ENCODE data around the gene DOC2A. TPM values are rescaled to one million over a fixed set of nuclear protein-coding genes. Genes with fewer than 3 reads are reported as not detected.
A peak's percentile ranks its signal among the peaks of the same experiment; 100 is the strongest.

DOC2A gene
- total and polyA plus RNA-seq, 4 donors, result 0.09 to 0.22 (median 0.17) TPM; not detected in 1

GRCh38 chr16:29999605-30000004 lies 11.2 kb downstream of the DOC2A start:
- no peaks in the 10 kb centered on the region for H3K27me3 ChIP-seq (ENCODE audit: control insufficient read depth in 4 of 4, insufficient read depth in 4 of 4, low read length in 3 of 4)
- H3K9ac ChIP-seq (ENCODE audit: low read depth in 1 of 2, low read length in 2 of 2), result no peak overlapping the region
- TF ChIP-seq, protein P1, sequence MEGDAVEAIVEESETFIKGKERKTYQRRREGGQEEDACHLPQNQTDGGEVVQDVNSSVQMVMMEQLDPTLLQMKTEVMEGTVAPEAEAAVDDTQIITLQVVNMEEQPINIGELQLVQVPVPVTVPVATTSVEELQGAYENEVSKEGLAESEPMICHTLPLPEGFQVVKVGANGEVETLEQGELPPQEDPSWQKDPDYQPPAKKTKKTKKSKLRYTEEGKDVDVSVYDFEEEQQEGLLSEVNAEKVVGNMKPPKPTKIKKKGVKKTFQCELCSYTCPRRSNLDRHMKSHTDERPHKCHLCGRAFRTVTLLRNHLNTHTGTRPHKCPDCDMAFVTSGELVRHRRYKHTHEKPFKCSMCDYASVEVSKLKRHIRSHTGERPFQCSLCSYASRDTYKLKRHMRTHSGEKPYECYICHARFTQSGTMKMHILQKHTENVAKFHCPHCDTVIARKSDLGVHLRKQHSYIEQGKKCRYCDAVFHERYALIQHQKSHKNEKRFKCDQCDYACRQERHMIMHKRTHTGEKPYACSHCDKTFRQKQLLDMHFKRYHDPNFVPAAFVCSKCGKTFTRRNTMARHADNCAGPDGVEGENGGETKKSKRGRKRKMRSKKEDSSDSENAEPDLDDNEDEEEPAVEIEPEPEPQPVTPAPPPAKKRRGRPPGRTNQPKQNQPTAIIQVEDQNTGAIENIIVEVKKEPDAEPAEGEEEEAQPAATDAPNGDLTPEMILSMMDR (IDR thresholded peaks at IDR 0.05; ENCODE audit: low read depth, low read length, missing input control), result no peak
- TF ChIP-seq TAF1 (conservative IDR thresholded peaks at IDR 0.05) (no peak), NR2F2 (IDR thresholded peaks at IDR 0.05) (no peak), YY1 (IDR thresholded peaks at IDR 0.05) (no peak)
- TF ChIP-seq, protein P2, sequence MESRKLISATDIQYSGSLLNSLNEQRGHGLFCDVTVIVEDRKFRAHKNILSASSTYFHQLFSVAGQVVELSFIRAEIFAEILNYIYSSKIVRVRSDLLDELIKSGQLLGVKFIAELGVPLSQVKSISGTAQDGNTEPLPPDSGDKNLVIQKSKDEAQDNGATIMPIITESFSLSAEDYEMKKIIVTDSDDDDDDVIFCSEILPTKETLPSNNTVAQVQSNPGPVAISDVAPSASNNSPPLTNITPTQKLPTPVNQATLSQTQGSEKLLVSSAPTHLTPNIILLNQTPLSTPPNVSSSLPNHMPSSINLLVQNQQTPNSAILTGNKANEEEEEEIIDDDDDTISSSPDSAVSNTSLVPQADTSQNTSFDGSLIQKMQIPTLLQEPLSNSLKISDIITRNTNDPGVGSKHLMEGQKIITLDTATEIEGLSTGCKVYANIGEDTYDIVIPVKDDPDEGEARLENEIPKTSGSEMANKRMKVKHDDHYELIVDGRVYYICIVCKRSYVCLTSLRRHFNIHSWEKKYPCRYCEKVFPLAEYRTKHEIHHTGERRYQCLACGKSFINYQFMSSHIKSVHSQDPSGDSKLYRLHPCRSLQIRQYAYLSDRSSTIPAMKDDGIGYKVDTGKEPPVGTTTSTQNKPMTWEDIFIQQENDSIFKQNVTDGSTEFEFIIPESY (IDR thresholded peaks at IDR 0.05), result no peak
- H3K9me3 ChIP-seq (ENCODE audit: control insufficient read depth in 4 of 4, low read length in 3 of 4), result no peaks in the 10 kb centered on the region
- H3K4me1 ChIP-seq (ENCODE audit: control insufficient read depth in 4 of 4, insufficient read depth in 4 of 4, low read length in 3 of 4), result peaks cover 0 to 17% (median 14%) of the 10 kb centered on the region in 4 donors
- H3K36me3 ChIP-seq (ENCODE audit: control insufficient read depth in 4 of 4, insufficient read depth in 3 of 4, low read depth in 1 of 4, low read length in 3 of 4), result peaks cover 0 to 10% (median 2%) of the 10 kb centered on the region in 4 donors
- no peak overlapping the region for H3K4me3 ChIP-seq (ENCODE audit: low read depth in 1 of 3, low read length in 3 of 3)
- DNase-seq (ENCODE audit: low spot score), result no peak
- WGBS, result 95% methylated on average over 6 of the region's 6 CpGs
- H3K27ac ChIP-seq (ENCODE audit: low read depth in 1 of 2, low read length in 2 of 2), result no peak overlapping the region

GRCh38 chr16:29996766-29997250 lies 14.0 kb downstream of the DOC2A start:
- Histone ChIP-seq H3K27me3 (ENCODE audit: control insufficient read depth in 4 of 4, insufficient read depth in 4 of 4, low read length in 3 of 4) (no peaks in the 10 kb centered on the region), H3K27ac (ENCODE audit: low read depth in 1 of 2, low read length in 2 of 2) (no peak overlapping the region), H3K9ac (ENCODE audit: low read depth in 1 of 2, low read length in 2 of 2) (peak overlapping the region; percentile 40 to 85), H3K36me3 (ENCODE audit: control insufficient read depth in 4 of 4, insufficient read depth in 3 of 4, low read depth in 1 of 4, low read length in 3 of 4) (peaks cover 0 to 22% (median 8%) of the 10 kb centered on the region in 4 donors), H3K9me3 (ENCODE audit: control insufficient read depth in 4 of 4, low read length in 3 of 4) (no peaks in the 10 kb centered on the region), H3K4me3 (ENCODE audit: low read depth in 1 of 3, low read length in 3 of 3) (peak overlapping the region; percentile 65 to 98 (median 74)), H3K4me1 (ENCODE audit: control insufficient read depth in 4 of 4, insufficient read depth in 4 of 4, low read length in 3 of 4) (peaks cover 2 to 26% (median 18%) of the 10 kb centered on the region in 4 donors)
- no peak for DNase-seq (ENCODE audit: low spot score)
- TF ChIP-seq YY1 (IDR thresholded peaks at IDR 0.05), result no peak
- TF ChIP-seq, protein P3, sequence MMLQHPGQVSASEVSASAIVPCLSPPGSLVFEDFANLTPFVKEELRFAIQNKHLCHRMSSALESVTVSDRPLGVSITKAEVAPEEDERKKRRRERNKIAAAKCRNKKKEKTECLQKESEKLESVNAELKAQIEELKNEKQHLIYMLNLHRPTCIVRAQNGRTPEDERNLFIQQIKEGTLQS (IDR thresholded peaks at IDR 0.05), result no peak
- no peak for TF ChIP-seq EGR1 (IDR thresholded peaks at IDR 0.05; ENCODE audit: low read depth in 2 of 2)
- TF ChIP-seq, protein P4, sequence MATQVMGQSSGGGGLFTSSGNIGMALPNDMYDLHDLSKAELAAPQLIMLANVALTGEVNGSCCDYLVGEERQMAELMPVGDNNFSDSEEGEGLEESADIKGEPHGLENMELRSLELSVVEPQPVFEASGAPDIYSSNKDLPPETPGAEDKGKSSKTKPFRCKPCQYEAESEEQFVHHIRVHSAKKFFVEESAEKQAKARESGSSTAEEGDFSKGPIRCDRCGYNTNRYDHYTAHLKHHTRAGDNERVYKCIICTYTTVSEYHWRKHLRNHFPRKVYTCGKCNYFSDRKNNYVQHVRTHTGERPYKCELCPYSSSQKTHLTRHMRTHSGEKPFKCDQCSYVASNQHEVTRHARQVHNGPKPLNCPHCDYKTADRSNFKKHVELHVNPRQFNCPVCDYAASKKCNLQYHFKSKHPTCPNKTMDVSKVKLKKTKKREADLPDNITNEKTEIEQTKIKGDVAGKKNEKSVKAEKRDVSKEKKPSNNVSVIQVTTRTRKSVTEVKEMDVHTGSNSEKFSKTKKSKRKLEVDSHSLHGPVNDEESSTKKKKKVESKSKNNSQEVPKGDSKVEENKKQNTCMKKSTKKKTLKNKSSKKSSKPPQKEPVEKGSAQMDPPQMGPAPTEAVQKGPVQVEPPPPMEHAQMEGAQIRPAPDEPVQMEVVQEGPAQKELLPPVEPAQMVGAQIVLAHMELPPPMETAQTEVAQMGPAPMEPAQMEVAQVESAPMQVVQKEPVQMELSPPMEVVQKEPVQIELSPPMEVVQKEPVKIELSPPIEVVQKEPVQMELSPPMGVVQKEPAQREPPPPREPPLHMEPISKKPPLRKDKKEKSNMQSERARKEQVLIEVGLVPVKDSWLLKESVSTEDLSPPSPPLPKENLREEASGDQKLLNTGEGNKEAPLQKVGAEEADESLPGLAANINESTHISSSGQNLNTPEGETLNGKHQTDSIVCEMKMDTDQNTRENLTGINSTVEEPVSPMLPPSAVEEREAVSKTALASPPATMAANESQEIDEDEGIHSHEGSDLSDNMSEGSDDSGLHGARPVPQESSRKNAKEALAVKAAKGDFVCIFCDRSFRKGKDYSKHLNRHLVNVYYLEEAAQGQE (IDR thresholded peaks at IDR 0.05), result no peak
- no peak for TF ChIP-seq SP1 (IDR thresholded peaks at IDR 0.05)
- TF ChIP-seq, protein P2 (IDR thresholded peaks at IDR 0.05), result no peak
- no peak for TF ChIP-seq RXRA (IDR thresholded peaks at IDR 0.05)
- TF ChIP-seq GABPA (IDR thresholded peaks at IDR 0.05 in 1 of 2, conservative IDR thresholded peaks at IDR 0.05 in 1 of 2), result no peak
- TF ChIP-seq HNF4G (IDR thresholded peaks at IDR 0.05), result no peak
- TF ChIP-seq TAF1 (conservative IDR thresholded peaks at IDR 0.05), result no peak
- no peak for TF ChIP-seq JUND (IDR thresholded peaks at IDR 0.05)
- TF ChIP-seq MAX (IDR thresholded peaks at IDR 0.05), result no peak
- TF ChIP-seq NR2F2 (IDR thresholded peaks at IDR 0.05), result no peak
- TF ChIP-seq FOXA2 (IDR thresholded peaks at IDR 0.05), result no peak
- no peak for TF ChIP-seq HNF4A (conservative IDR thresholded peaks at IDR 0.05)
- TF ChIP-seq, protein P1 (IDR thresholded peaks at IDR 0.05; ENCODE audit: low read depth, low read length, missing input control), result no peak
- 28% methylated on average over 9 of the region's 9 CpGs for WGBS
